ENCODE results near the gene RBM18.

RBM18 gene

GRCh38 chr9:122221183-122221811, 43.3 kb downstream of the RBM18 start:
- DNase-seq = no peak

GRCh38 chr9:122220673-122221182, 43.9 kb downstream of the RBM18 start:
- no peak for DNase-seq

DNA sequence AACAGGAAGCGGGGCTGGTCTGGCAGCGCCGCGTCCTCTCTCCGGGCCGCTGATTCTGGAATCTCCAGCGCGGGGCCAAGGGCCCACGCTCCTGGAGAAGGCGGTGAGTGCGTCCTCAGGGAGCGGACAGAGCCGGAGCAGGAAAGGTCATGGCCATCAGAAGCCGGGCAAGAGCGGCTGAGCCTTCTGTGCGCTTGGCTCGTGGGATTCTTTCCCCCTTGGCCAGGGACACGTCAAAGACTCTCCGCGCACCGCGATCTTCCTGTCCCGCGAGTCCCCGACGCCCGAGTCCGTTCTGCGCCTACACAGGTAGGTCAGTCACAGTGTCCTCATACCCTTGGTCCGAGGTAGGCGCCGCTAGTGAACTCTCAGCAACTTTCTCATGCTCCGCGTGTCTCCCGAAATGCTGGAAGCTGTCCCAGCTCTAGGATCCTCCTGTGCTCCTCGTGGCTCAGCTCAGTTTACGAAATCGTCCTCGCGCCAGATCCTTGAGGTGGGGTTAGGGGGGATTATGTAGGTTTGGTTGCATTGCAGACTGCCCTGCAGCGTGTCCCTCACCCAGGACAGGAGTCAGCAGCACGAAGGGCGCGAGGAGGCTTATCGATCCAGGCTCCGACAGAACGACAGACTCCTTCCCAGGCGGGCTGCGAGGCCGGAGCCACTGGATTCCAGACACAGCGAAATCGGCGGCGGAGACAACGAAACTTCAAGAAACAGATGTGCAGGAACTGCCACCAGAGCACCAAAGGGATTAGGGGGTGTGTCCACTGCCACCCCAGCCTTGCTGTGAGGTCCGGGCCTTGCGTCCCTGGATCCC, 44.6 kb downstream of the RBM18 start:
- DNase-seq = no peak

- DNase-seq = no peak
These were observed 45.4 kb downstream of the RBM18 start for GRCh38 chr9:122218935-122219855.

DNA sequence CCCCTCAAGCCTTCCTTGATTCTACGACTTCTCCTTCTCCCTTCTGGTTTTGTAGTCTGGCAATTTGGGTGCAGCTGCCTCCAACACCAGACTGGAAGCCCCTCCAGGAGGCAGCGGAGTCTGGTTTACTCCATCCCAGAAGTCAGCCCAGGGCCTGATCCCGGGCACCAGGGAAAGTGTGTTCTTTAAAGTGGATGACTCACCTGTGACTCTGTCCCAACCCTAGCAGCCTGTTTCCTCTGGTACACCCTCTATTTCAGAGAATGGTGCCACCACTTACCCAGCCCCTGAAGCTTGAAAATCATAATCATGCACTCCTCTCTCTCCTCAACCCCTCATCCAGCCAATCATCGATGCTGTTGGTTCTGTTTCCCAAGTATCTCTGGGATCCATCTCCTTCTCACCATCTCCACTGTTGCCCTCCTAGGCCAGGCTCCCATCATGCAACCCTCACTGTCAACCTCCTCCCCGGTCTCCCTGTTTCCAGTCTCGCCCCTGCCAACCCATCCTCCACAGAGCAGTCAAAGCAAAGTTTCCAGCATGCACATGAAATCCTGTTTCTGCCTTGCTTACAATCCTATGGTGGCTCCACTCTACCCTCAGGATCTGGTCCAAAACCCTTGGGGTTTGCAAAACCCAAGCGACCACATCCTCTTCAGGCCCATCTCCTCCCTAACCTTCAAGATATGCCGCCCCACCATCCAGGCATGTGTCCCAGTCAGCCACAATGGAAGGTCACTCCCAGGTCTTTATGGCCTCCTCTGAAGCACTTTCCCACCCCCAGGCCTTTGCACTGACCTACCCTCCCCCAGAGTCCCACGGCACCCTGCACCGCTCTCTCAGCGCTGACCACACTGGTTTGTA, 46.3 kb downstream of the RBM18 start:
- no peak for DNase-seq

GRCh38 chr9:122217640-122218039, 47.0 kb downstream of the RBM18 start:
- no peak for DNase-seq

DNA sequence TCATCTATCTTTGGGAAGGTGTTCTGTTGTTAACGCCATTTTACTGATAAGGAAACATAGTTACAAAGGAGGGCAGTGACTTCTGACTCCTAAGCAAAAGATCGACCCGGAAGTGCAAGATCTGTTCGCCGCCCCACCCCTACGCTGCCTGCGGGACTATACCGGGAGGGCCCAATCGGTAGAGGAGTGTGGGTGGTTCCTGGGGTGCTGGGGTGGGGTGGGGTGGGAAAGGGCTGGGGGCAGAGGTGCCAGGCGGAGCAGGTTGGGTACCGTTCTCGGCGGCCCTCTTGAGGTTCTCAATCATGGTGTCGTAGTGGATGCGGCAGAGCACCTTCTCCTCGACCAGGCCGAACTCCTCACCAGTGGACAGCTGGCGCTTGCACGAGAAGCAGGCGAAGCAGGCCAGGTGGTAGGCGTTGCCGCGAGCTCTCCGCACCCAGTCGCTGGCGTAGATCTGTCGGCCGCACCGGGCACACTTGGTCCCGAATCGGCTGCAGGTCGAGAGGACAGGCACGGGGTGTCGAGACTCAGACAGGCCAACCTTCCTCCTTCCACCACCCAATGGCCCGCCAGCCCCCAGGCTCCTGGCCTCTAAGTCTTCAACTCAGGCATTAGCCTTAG, 47.7 kb downstream of the RBM18 start:
- no peak for DNase-seq

GRCh38 chr9:122216138-122216797, 48.4 kb downstream of the RBM18 start:
- DNase-seq = no peak

DNA sequence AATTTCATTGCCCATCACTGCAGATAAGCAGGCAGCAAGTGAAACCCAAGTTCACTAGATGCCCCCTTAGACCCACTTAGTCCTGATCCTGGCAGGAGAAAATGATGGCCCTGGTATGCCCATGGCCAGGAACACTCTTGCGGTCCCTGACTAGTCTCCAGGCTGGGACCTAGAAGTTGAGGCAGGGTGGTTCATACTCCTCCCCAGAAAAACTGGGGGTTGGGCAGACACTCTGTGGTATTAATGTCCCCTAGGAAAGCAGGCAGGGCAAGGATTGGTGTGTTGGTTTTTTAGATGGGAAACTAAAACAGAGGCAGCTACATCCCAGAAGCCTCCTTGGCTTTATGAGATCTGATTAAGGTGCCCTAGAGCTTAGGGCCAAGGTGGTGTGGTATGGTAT, 49.0 kb downstream of the RBM18 start:
- DNase-seq = no peak

DNA sequence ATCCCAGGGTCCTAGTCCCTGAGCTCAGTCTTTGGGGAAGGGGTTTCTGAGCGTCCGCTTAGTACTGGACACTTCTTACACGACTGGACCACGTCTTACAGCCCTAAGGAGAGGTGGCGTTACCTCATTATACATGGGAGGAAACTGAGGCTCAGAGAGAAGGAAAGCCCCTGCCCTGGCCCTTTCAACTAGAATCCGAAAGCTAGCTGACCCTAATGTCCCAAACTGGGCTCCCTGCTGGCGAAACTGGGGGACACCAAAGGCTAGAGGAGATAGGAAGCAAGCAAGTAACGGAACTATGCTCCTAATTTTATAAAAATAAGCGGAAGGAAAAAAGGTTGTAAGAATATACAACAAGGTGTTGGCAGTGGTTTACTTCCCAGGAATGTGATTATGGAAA, 50.1 kb downstream of the RBM18 start:
- no peak for DNase-seq

GRCh38 chr9:122213589-122214413, 50.8 kb downstream of the RBM18 start:
- DNase-seq = no peak

- DNase-seq = no peak
These were observed 51.5 kb downstream of the RBM18 start for GRCh38 chr9:122213102-122213588.

- DNase-seq = no peak
These were observed 52.1 kb downstream of the RBM18 start for GRCh38 chr9:122212473-122213004.

- DNase-seq = no peak
These were observed 55.2 kb downstream of the RBM18 start for GRCh38 chr9:122209451-122209850.

DNA sequence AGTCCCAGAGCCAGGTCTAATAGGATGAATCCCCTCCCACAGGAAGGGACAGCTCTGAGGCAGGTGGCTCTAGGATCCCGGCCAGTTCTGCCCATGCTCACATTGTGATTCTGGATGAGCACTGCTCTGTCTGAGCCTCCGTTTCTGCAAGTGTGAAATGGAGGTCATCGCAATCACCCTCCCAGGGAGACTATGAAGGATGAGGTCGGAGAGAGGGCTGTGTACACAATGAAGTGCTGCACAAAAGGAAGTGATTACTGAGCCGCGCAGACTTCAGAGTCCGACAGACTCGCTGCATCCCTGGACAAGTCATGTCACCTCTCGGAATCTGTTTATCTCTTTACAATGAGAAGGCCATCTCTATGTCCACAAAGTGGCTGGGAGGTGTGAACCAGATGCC, 57.5 kb downstream of the RBM18 start:
- DNase-seq = no peak

- DNase-seq = no peak
These were observed 58.3 kb downstream of the RBM18 start for GRCh38 chr9:122206118-122207046.

- no peak for DNase-seq
These were observed 59.5 kb downstream of the RBM18 start for GRCh38 chr9:122205176-122205575.

DNA sequence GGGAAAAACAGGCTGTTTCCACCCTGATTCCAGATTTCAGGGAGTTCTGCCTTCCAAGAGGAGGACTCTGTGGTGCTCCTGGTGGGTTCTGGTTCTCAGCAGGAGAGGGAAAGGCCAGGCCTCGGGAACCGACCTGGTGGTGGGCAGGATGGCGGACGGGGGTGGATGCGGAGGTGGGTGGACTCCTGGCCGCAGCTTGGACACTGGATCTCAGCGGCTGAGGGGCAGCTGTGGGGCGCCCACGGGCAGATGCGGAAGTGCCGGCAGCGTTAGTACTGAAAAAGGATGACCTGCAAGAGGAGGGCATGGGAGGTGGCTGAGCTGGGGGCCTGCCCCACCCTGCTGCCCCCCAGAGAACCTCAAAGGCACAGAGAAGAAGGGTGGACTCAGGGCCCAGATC, 60.1 kb downstream of the RBM18 start:
- DNase-seq = no peak
